H9 (cell line): ENCODE measurements around the gene SIK2. TPM values are rescaled to one million over a fixed set of nuclear protein-coding genes. Genes with fewer than 3 reads are reported as not detected.

Experiments used
- DNase-seq: peaks from one replicate; pipeline ENCODE4 v3.0.0-alpha.2; 2017
- H2AFZ ChIP-seq: one replicate; pipeline ENCODE4 v1.6.1; 2013; ENCODE audit warnings: mild to moderate bottlenecking, low read length, control low read depth, moderate library complexity
- H2AK5ac ChIP-seq: 2 replicates; pipeline ENCODE4 v1.6.1; 2013; ENCODE audit warnings: low read length, control low read depth, mixed read lengths; ENCODE audit not compliant: insufficient read length
- H2BK120ac ChIP-seq: one replicate; pipeline ENCODE4 v1.6.1; 2013; ENCODE audit warnings: low read depth, mild to moderate bottlenecking, low read length, control low read depth, inconsistent platforms; ENCODE audit not compliant: poor library complexity, severe bottlenecking
- H2BK12ac ChIP-seq: 2 replicates; pipeline ENCODE4 v1.6.1; 2013; ENCODE audit warnings: low read length, control low read depth, mixed read lengths, low read depth; ENCODE audit not compliant: insufficient read length
- H2BK15ac ChIP-seq: 2 replicates; pipeline ENCODE4 v1.6.1; 2013; ENCODE audit warnings: low read depth, low read length, control low read depth
- H2BK20ac ChIP-seq: one replicate; pipeline ENCODE4 v1.6.1; 2013; ENCODE audit warnings: low read depth, mild to moderate bottlenecking, low read length, control low read depth, inconsistent platforms; ENCODE audit not compliant: poor library complexity, severe bottlenecking
- H2BK5ac ChIP-seq: 2 replicates; pipeline ENCODE4 v1.6.1; 2013; ENCODE audit warnings: low read length, control low read depth, mixed read lengths; ENCODE audit not compliant: insufficient read length
- H3K14ac ChIP-seq: 2 replicates; pipeline ENCODE4 v1.6.1; 2013; ENCODE audit warnings: low read length, control low read depth; ENCODE audit not compliant: insufficient read depth
- H3K18ac ChIP-seq: 2 replicates; pipeline ENCODE4 v1.6.1; 2013; ENCODE audit warnings: low read depth, mild to moderate bottlenecking, mixed read lengths, low read length, control low read depth; ENCODE audit not compliant: insufficient read length
- H3K23ac ChIP-seq: 2 replicates; pipeline ENCODE4 v1.6.1; 2013; ENCODE audit warnings: low read length, control low read depth, mixed read lengths, low read depth; ENCODE audit not compliant: insufficient read length
- H3K23me2 ChIP-seq: 2 replicates; pipeline ENCODE4 v1.6.1; 2013; ENCODE audit warnings: low read depth, mild to moderate bottlenecking, mixed read lengths, low read length, control low read depth; ENCODE audit not compliant: insufficient read length, poor library complexity, severe bottlenecking
- H3K27ac ChIP-seq: 2 replicates; pipeline ENCODE4 v1.5.1; 2013; ENCODE audit warnings: low read length, control low read depth, mixed read lengths, low read depth; ENCODE audit not compliant: insufficient read length
- H3K27me3 ChIP-seq: 2 replicates; pipeline ENCODE4 v1.6.1; 2013; ENCODE audit warnings: low read length, control low read depth, inconsistent platforms; ENCODE audit not compliant: insufficient read depth
- H3K4ac ChIP-seq: 2 replicates; pipeline ENCODE4 v1.6.1; 2013; ENCODE audit warnings: low read depth, mild to moderate bottlenecking, control low read depth, inconsistent platforms, low read length, moderate library complexity
- H3K4me1 ChIP-seq: 2 replicates; pipeline ENCODE4 v1.6.1; 2013; ENCODE audit warnings: low read length, control low read depth, inconsistent platforms; ENCODE audit not compliant: insufficient read depth
- H3K4me2 ChIP-seq: 2 replicates; pipeline ENCODE4 v1.6.1; 2013; ENCODE audit warnings: low read length, control low read depth, mixed read lengths; ENCODE audit not compliant: insufficient read length, insufficient read depth
- H3K56ac ChIP-seq: 2 replicates; pipeline ENCODE4 v1.6.1; 2013; ENCODE audit warnings: low read depth, mild to moderate bottlenecking, mixed read lengths, low read length, control low read depth; ENCODE audit not compliant: insufficient read length
- H3K79me1 ChIP-seq: 2 replicates; pipeline ENCODE4 v1.6.1; 2013; ENCODE audit warnings: low read depth, mild to moderate bottlenecking, moderate library complexity, low read length, control low read depth, inconsistent platforms; ENCODE audit not compliant: insufficient read depth, poor library complexity, severe bottlenecking
- H3K79me2 ChIP-seq: 2 replicates; pipeline ENCODE4 v1.6.1; 2013; ENCODE audit warnings: low read length, control low read depth, inconsistent platforms; ENCODE audit not compliant: insufficient read depth
- H3K9ac ChIP-seq: 2 replicates; pipeline ENCODE4 v1.6.1; 2013; ENCODE audit warnings: low read length, control low read depth, mixed read lengths; ENCODE audit not compliant: insufficient read length; ENCODE audit errors: extremely low read depth
- H3K9me3 ChIP-seq: one replicate; pipeline ENCODE4 v1.6.1; 2013; ENCODE audit warnings: low read depth, low read length, inconsistent platforms; ENCODE audit not compliant: control insufficient read depth
- H3T11ph ChIP-seq: one replicate; pipeline ENCODE4 v1.6.1; 2013; ENCODE audit warnings: mild to moderate bottlenecking, low read length, control low read depth, inconsistent platforms
- H4K20me1 ChIP-seq: one replicate; pipeline ENCODE4 v1.6.1; 2013; ENCODE audit not compliant: control insufficient read depth, insufficient read length, insufficient read depth
- H4K5ac ChIP-seq: 2 replicates; pipeline ENCODE4 v1.6.1; 2013; ENCODE audit warnings: low read depth, mild to moderate bottlenecking, mixed read lengths, low read length, control low read depth; ENCODE audit not compliant: insufficient read length
- H4K8ac ChIP-seq: replicated peaks from 2 replicates; pipeline ENCODE4 v1.6.1; 2013; ENCODE audit warnings: low read length, control low read depth, mixed read lengths, low read depth; ENCODE audit not compliant: insufficient read length
- H4K91ac ChIP-seq: 2 replicates; pipeline ENCODE4 v1.6.1; 2013; ENCODE audit warnings: low read depth, mild to moderate bottlenecking, moderate library complexity, mixed read lengths, low read length, control low read depth; ENCODE audit not compliant: insufficient read length
- H3K27ac Mint-ChIP-seq, 3 experiments: 2 replicates in 2 of 3; 3 replicates in 1 of 3; pipeline ENCODE4 v1.8.0; 2020 to 2021; ENCODE audit warnings: mixed read lengths in 3 of 3, mild to moderate bottlenecking in 1 of 3, moderate library complexity in 1 of 3
- H3K27me3 Mint-ChIP-seq: 2 replicates; pipeline ENCODE4 v1.8.0; 2021; ENCODE audit warnings: low read depth, mild to moderate bottlenecking, moderate library complexity, mixed read lengths
- H3K36me3 Mint-ChIP-seq, 3 experiments: 2 replicates in 2 of 3; 3 replicates in 1 of 3; pipeline ENCODE4 v1.8.0; 2020 to 2021; ENCODE audit warnings: low read depth in 3 of 3, mixed read lengths in 3 of 3; ENCODE audit not compliant: insufficient read depth in 1 of 3
- H3K4me1 Mint-ChIP-seq, 2 experiments: 2 replicates each; pipeline ENCODE4 v1.8.0; 2020; ENCODE audit warnings: mixed read lengths in 2 of 2
- H3K4me3 Mint-ChIP-seq, 2 experiments: 2 replicates in 1 of 2; 3 replicates in 1 of 2; pipeline ENCODE4 v1.8.0; 2020 to 2021; ENCODE audit warnings: mild to moderate bottlenecking in 2 of 2, mixed read lengths in 2 of 2, moderate library complexity in 1 of 2
- H3K9me3 Mint-ChIP-seq, 2 experiments: 2 replicates in 1 of 2; 3 replicates in 1 of 2; pipeline ENCODE4 v1.8.0; 2020; ENCODE audit warnings: mild to moderate bottlenecking in 2 of 2, mixed read lengths in 2 of 2, moderate library complexity in 1 of 2
- total RNA-seq: library from RNA; stranded (reverse); gene quantifications from 2 replicates; pipeline ENCODE4 v1.2.1, GENCODE V29; 2021
- TF ChIP-seq, protein P1 (sequence below): fragments of 200-600 bp; sonication (generic); conservative IDR thresholded peaks from 3 replicates; pipeline ENCODE4 v1.8.0; 2021; ENCODE audit warnings: antibody characterized with exemption, mild to moderate bottlenecking

Gene SIK2
- total RNA-seq, 1 experiment from 2014 or later: 7.5 TPM

- H2BK20ac ChIP-seq: no peak overlapping the region
- peaks cover 10 to 29% (median 16%) of the 10 kb centered on the region in 3 experiments for H3K36me3 Mint-ChIP-seq
- H4K5ac ChIP-seq: no peak overlapping the region
- no peak overlapping the region for H3K23ac ChIP-seq
- no peak overlapping the region for H4K91ac ChIP-seq
- H3K9me3 ChIP-seq: peaks cover 7% of the 10 kb centered on the region
- H3K9ac ChIP-seq: no peak overlapping the region
- H3K56ac ChIP-seq: no peak overlapping the region
- H4K20me1 ChIP-seq: no peaks in the 10 kb centered on the region
- no peak overlapping the region for H2AK5ac ChIP-seq
- peaks cover 11% of the 10 kb centered on the region in 2 experiments for H3K4me1 Mint-ChIP-seq
- H3K27me3 ChIP-seq: no peaks in the 10 kb centered on the region
- no peak overlapping the region for H2AFZ ChIP-seq
- no peaks in the 10 kb centered on the region for H3K27me3 Mint-ChIP-seq
- no peak overlapping the region for H3K4me2 ChIP-seq
- no peaks in the 10 kb centered on the region for H3K23me2 ChIP-seq
- H2BK12ac ChIP-seq: no peak overlapping the region
- no peak overlapping the region for H3K4ac ChIP-seq
- H3K4me3 Mint-ChIP-seq: no peak overlapping the region
- peaks cover 13 to 17% of the 10 kb centered on the region in 2 experiments for H3K9me3 Mint-ChIP-seq
- no peaks in the 10 kb centered on the region for H3K79me1 ChIP-seq
- H2BK15ac ChIP-seq: no peak overlapping the region
- TF ChIP-seq, protein P1, sequence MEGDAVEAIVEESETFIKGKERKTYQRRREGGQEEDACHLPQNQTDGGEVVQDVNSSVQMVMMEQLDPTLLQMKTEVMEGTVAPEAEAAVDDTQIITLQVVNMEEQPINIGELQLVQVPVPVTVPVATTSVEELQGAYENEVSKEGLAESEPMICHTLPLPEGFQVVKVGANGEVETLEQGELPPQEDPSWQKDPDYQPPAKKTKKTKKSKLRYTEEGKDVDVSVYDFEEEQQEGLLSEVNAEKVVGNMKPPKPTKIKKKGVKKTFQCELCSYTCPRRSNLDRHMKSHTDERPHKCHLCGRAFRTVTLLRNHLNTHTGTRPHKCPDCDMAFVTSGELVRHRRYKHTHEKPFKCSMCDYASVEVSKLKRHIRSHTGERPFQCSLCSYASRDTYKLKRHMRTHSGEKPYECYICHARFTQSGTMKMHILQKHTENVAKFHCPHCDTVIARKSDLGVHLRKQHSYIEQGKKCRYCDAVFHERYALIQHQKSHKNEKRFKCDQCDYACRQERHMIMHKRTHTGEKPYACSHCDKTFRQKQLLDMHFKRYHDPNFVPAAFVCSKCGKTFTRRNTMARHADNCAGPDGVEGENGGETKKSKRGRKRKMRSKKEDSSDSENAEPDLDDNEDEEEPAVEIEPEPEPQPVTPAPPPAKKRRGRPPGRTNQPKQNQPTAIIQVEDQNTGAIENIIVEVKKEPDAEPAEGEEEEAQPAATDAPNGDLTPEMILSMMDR: no peak
- H3K27ac Mint-ChIP-seq: no peak overlapping the region
- no peak overlapping the region for H3T11ph ChIP-seq
- no peak overlapping the region for H3K27ac ChIP-seq
- H3K14ac ChIP-seq: no peak overlapping the region
- no peak overlapping the region for H2BK5ac ChIP-seq
- DNase-seq: no peak
- no peak overlapping the region for H4K8ac ChIP-seq
- H3K18ac ChIP-seq: no peak overlapping the region
- H3K79me2 ChIP-seq: no peaks in the 10 kb centered on the region
- no peak overlapping the region for H2BK120ac ChIP-seq
- peaks cover under 1% of the 10 kb centered on the region; the same call in 1 of the 2 replicates for H3K4me1 ChIP-seq
Observed at GRCh38 chr11:111554532-111554931, 47.7 kb upstream of the SIK2 start.
